HG02884 (cell line): ENCODE data around the gene KATNAL1.
"Not testable (repeated sequence)": the region's sequence is repeated elsewhere in the genome, so short reads cannot be mapped to it uniquely, and the experiment has no call there.

Source experiments
- ATAC-seq: cut with Tn5 transposase; IDR thresholded peaks from one replicate; pipeline ENCODE4 v1.9.1; 2021; ENCODE audit warnings: mild to moderate bottlenecking, moderate library complexity; ENCODE audit not compliant: unreplicated experiment

Gene KATNAL1

GRCh38 chr13:30295116-30295515, 12.2 kb downstream of the KATNAL1 start:
- no peak for ATAC-seq

GRCh38 chr13:30294004-30294403, 13.3 kb downstream of the KATNAL1 start:
- no peak for ATAC-seq

- no peak for ATAC-seq
Measured at GRCh38 chr13:30292325-30292724, 15.0 kb downstream of the KATNAL1 start.

- no peak for ATAC-seq
Measured at GRCh38 chr13:30290812-30291436, 16.4 kb downstream of the KATNAL1 start.

GRCh38 chr13:30289533-30289932, 17.8 kb downstream of the KATNAL1 start:
- ATAC-seq, result no peak

- ATAC-seq, result not testable (repeated sequence)
Measured at GRCh38 chr13:30286059-30286458, 21.3 kb downstream of the KATNAL1 start.

GRCh38 chr13:30276178-30276577, 31.2 kb downstream of the KATNAL1 start:
- ATAC-seq, result no peak

GRCh38 chr13:30274083-30274482, 33.3 kb downstream of the KATNAL1 start:
- ATAC-seq, result no peak

GRCh38 chr13:30270035-30270434, 37.3 kb downstream of the KATNAL1 start:
- not testable (repeated sequence) for ATAC-seq

GRCh38 chr13:30268673-30269072, 38.7 kb downstream of the KATNAL1 start:
- ATAC-seq, result no peak

- no peak for ATAC-seq
Measured at GRCh38 chr13:30266756-30267155, 40.6 kb downstream of the KATNAL1 start.

GRCh38 chr13:30259149-30259733, 48.1 kb downstream of the KATNAL1 start:
- ATAC-seq, result not testable (repeated sequence)

- ATAC-seq, result no peak
Measured at GRCh38 chr13:30257468-30258099, 49.8 kb downstream of the KATNAL1 start.

GRCh38 chr13:30256713-30257467, 50.5 kb downstream of the KATNAL1 start:
- no peak for ATAC-seq

GRCh38 chr13:30255696-30256095, 51.7 kb downstream of the KATNAL1 start:
- ATAC-seq, result no peak

- no peak for ATAC-seq
Measured at GRCh38 chr13:30253830-30254229, 53.5 kb downstream of the KATNAL1 start.

- no peak for ATAC-seq
Measured at GRCh38 chr13:30247406-30247805, 59.9 kb downstream of the KATNAL1 start.

- no peak for ATAC-seq
Measured at GRCh38 chr13:30241532-30241931, 65.8 kb downstream of the KATNAL1 start.

GRCh38 chr13:30240608-30241007, 66.7 kb downstream of the KATNAL1 start:
- no peak for ATAC-seq

GRCh38 chr13:30235216-30235615, 72.1 kb downstream of the KATNAL1 start:
- ATAC-seq, result no peak

GRCh38 chr13:30234619-30235162, 72.7 kb downstream of the KATNAL1 start:
- ATAC-seq, result no peak
